Naive thymus-derived CD4-positive, alpha-beta T cell (primary cell): Measurements from ENCODE around the gene MATN3. TPM values are rescaled to one million over a fixed set of nuclear protein-coding genes. Genes with fewer than 3 reads are reported as not detected.

Source experiments
- ATAC-seq: fragments of 150-1000 bp; cut with Tn5 transposase; 2 replicates; pipeline ENCODE4 v1.10.0; 2021; ENCODE audit warnings: mild to moderate bottlenecking, moderate library complexity
- CTCF ChIA-PET: fragments of 350-600 bp; sonication (Branson Sonifier 250); formaldehyde crosslinking; loops from one replicate; lab custom pipeline; 2021; ENCODE audit warnings: antibody characterized with exemption; lab: Charles Lee
- POLR2A ChIA-PET: fragments of 350-600 bp; sonication (Branson Sonifier 250); formaldehyde crosslinking; loops from one replicate; lab custom pipeline; 2021; ENCODE audit warnings: antibody characterized with exemption, inconsistent platforms; lab: Charles Lee
- DNase-seq, 9 donors: peaks; one replicate each; pipeline versions ENCODE4 v3.0.0 to v3.0.0-alpha.2; 2020 to 2022; ENCODE audit warnings: mixed read lengths in 1 of 9
- H3K27ac ChIP-seq: one replicate; pipeline ENCODE4 v1.7.0; 2013; ENCODE audit warnings: mild to moderate bottlenecking, low read depth, low read length, moderate library complexity
- H3K27me3 ChIP-seq, 2 donors: one replicate each; pipeline ENCODE4 v1.7.0; 2013; ENCODE audit warnings: low read length in 2 of 2, mild to moderate bottlenecking in 2 of 2, moderate library complexity in 2 of 2; ENCODE audit not compliant: control insufficient read depth in 2 of 2, insufficient read depth in 2 of 2
- H3K36me3 ChIP-seq, 3 experiments: 1 replicate in 2 of 3; 2 replicates in 1 of 3; pipeline ENCODE4 v1.7.0; 2013; ENCODE audit warnings: low read length in 3 of 3, mild to moderate bottlenecking in 3 of 3, moderate library complexity in 1 of 3; ENCODE audit not compliant: insufficient read depth in 3 of 3, control insufficient read depth in 2 of 3
- H3K4me1 ChIP-seq, 2 donors: one replicate each; pipeline ENCODE4 v1.7.0; 2013; ENCODE audit warnings: low read length in 2 of 2, mild to moderate bottlenecking in 2 of 2, moderate library complexity in 1 of 2; ENCODE audit not compliant: control insufficient read depth in 2 of 2, insufficient read depth in 2 of 2
- H3K4me3 ChIP-seq: 2 replicates; pipeline ENCODE4 v1.7.0; 2013; ENCODE audit warnings: mild to moderate bottlenecking, low read length
- H3K9me3 ChIP-seq, 3 experiments: 1 replicate in 2 of 3; 2 replicates in 1 of 3; pipeline ENCODE4 v1.7.0; 2013; ENCODE audit warnings: low read length in 3 of 3; ENCODE audit not compliant: control insufficient read depth in 2 of 3
- H3K27ac Mint-ChIP-seq, 9 donors: one replicate each; pipeline ENCODE4 v1.8.0; 2020 to 2022; ENCODE audit warnings: mixed read lengths in 9 of 9, mild to moderate bottlenecking in 8 of 9, moderate library complexity in 5 of 9, inconsistent platforms in 2 of 9
- H3K27me3 Mint-ChIP-seq, 5 donors: one replicate each; pipeline ENCODE4 v1.8.0; 2021 to 2022; ENCODE audit warnings: mixed read lengths in 5 of 5, mild to moderate bottlenecking in 1 of 5
- H3K36me3 Mint-ChIP-seq, 5 donors: one replicate each; pipeline ENCODE4 v1.8.0; 2020 to 2022; ENCODE audit warnings: mixed read lengths in 5 of 5, mild to moderate bottlenecking in 3 of 5, inconsistent platforms in 1 of 5
- H3K4me1 Mint-ChIP-seq, 7 donors: one replicate each; pipeline ENCODE4 v1.8.0; 2020 to 2022; ENCODE audit warnings: mixed read lengths in 7 of 7, mild to moderate bottlenecking in 3 of 7, inconsistent platforms in 1 of 7
- H3K4me3 Mint-ChIP-seq, 10 donors: one replicate each; pipeline ENCODE4 v1.8.0; 2020 to 2022; ENCODE audit warnings: mild to moderate bottlenecking in 10 of 10, mixed read lengths in 10 of 10, moderate library complexity in 6 of 10, inconsistent platforms in 2 of 10
- H3K9me3 Mint-ChIP-seq, 11 donors: one replicate each; pipeline ENCODE4 v1.8.0; 2020 to 2022; ENCODE audit warnings: mixed read lengths in 11 of 11, mild to moderate bottlenecking in 4 of 11, inconsistent platforms in 1 of 11, moderate library complexity in 1 of 11
- intact Hi-C, 2 donors: fragments of 100-400 bp; cut with micrococcal nuclease; formaldehyde crosslinking; loops; one replicate each; pipeline ENCODE4 v1.15.1; 2023
- polyA plus RNA-seq, 2 donors: library from polyadenylated mRNA; unstranded; fragments of 300-500 nt; fragmentation: Illumina TruSeq; gene quantifications; one replicate each; pipeline ENCODE4 v1.2.3, GENCODE V29; 2021
- total RNA-seq, 6 experiments: library from RNA in 5 of 6; stranded (reverse) in 5 of 6; gene quantifications; 1 replicate in 5 of 6; 2 replicates in 1 of 6; pipeline ENCODE4 v1.2.3 and lab custom pipeline; 2021 to 2026

Gene MATN3
- total and polyA plus RNA-seq, 7 experiments from 2014 or later: not detected

GRCh38 chr2:20054119-20054518, 41.7 kb upstream of the MATN3 start:
- Histone ChIP-seq H3K27me3 (no peaks in the 10 kb centered on the region), H3K4me3 (no peak overlapping the region), H3K36me3 (no peaks in the 10 kb centered on the region), H3K4me1 (peaks cover 11 to 14% of the 10 kb centered on the region in 2 donors), H3K27ac (no peak overlapping the region), H3K9me3 (no peaks in the 10 kb centered on the region)
- ChIA-PET CTCF (no interaction called here), POLR2A (no interaction called here)
- intact Hi-C loops: loop anchor here (5.0 kb wide), 3 partner anchors 313 to 768 kb away; partner anchors contain the start of genes LDAH (in 1 of the 2) and RHOB (in 1 of the 2)
- DNase-seq (no peak), ATAC-seq (no peak)
- H3K9me3 Mint-ChIP-seq: no peaks in the 10 kb centered on the region
- H3K36me3 Mint-ChIP-seq: no peaks in the 10 kb centered on the region
- peak overlapping the region in 2 of 10 donors; percentile 39 to 42 for H3K4me3 Mint-ChIP-seq
- H3K27ac Mint-ChIP-seq: no peak overlapping the region
- peaks cover 14 to 18% (median 15%) of the 10 kb centered on the region in 7 donors for H3K4me1 Mint-ChIP-seq
- peaks cover 18 to 36% (median 26%) of the 10 kb centered on the region in 5 donors for H3K27me3 Mint-ChIP-seq

GRCh38 chr2:20052861-20053281, 40.4 kb upstream of the MATN3 start:
- Mint-ChIP-seq H3K27ac (no peak overlapping the region), H3K9me3 (no peaks in the 10 kb centered on the region), H3K4me1 (peaks cover 24 to 28% (median 26%) of the 10 kb centered on the region in 7 donors), H3K4me3 (no peak overlapping the region), H3K27me3 (peaks cover 18 to 31% (median 26%) of the 10 kb centered on the region in 5 donors), H3K36me3 (no peaks in the 10 kb centered on the region)
- Histone ChIP-seq H3K27ac (no peak overlapping the region), H3K4me3 (no peak overlapping the region), H3K4me1 (peaks cover 16 to 20% of the 10 kb centered on the region in 2 donors), H3K27me3 (no peaks in the 10 kb centered on the region), H3K36me3 (no peaks in the 10 kb centered on the region), H3K9me3 (no peaks in the 10 kb centered on the region)
- POLR2A ChIA-PET: interaction anchor here (3.1 kb wide), 1 partner anchor 152 kb away, joined by 11 read pairs; the partner anchor contains the start of gene TTC32
- intact Hi-C loops: loop anchor here (2.0 to 5.0 kb wide), 5 partner anchors 314 to 770 kb away; partner anchors contain the start of genes LDAH (in 2 of the 2), HS1BP3 (in 1 of the 2) and RHOB (in 1 of the 2)
- ATAC-seq: no peak
- no peak for DNase-seq
- CTCF ChIA-PET: no interaction called here

- ChIA-PET CTCF (no interaction called here), POLR2A (interaction anchor here (0.9 to 3.1 kb wide), 6 partner anchors 17 to 1492 kb away, joined by 3 to 11 read pairs (median 4); partner anchors contain the start of genes RDH14, RHOB, TTC32 and WDR35)
- H3K4me1 ChIP-seq: peaks cover 16 to 20% of the 10 kb centered on the region in 2 donors
- no peak for DNase-seq
- H3K4me3 Mint-ChIP-seq: no peak overlapping the region
- peak overlapping the region; percentile 94 for H3K4me3 ChIP-seq
- H3K36me3 Mint-ChIP-seq: no peaks in the 10 kb centered on the region
- no peaks in the 10 kb centered on the region for H3K27me3 ChIP-seq
- peaks cover 18 to 26% (median 22%) of the 10 kb centered on the region in 5 donors for H3K27me3 Mint-ChIP-seq
- H3K27ac Mint-ChIP-seq: no peak overlapping the region
- H3K27ac ChIP-seq: peak overlapping the region; percentile 93
- no peaks in the 10 kb centered on the region for H3K36me3 ChIP-seq
- H3K9me3 Mint-ChIP-seq: no peaks in the 10 kb centered on the region
- H3K9me3 ChIP-seq: no peaks in the 10 kb centered on the region
- intact Hi-C loops: loop anchor here (2.0 to 5.0 kb wide), 5 partner anchors 315 to 770 kb away; partner anchors contain the start of genes LDAH (in 2 of the 2), HS1BP3 (in 1 of the 2) and RHOB (in 1 of the 2)
- ATAC-seq: no peak
- peaks cover 25 to 31% (median 30%) of the 10 kb centered on the region in 7 donors for H3K4me1 Mint-ChIP-seq
Measured at GRCh38 chr2:20052229-20052851, 39.9 kb upstream of the MATN3 start.

- H3K27ac ChIP-seq: peak within 1 kb of the TSS; percentile 93
- H3K4me3 ChIP-seq: peak within 1 kb of the TSS; percentile 94
- Mint-ChIP-seq H3K4me1 (peaks cover 25 to 34% (median 31%) of the 10 kb centered on the region in 7 donors), H3K27ac (no peak within 1 kb of the TSS), H3K9me3 (no peaks in the 10 kb centered on the region), H3K27me3 (peaks cover 14 to 19% (median 17%) of the 10 kb centered on the region in 5 donors), H3K4me3 (no peak within 1 kb of the TSS), H3K36me3 (no peaks in the 10 kb centered on the region)
- ChIA-PET CTCF (no interaction called here), POLR2A (interaction anchor here (0.9 to 3.1 kb wide), 7 partner anchors 18 to 1491 kb away, joined by 3 to 11 read pairs (median 4); partner anchors contain the start of genes RDH14, RHOB, TTC32 and WDR35)
- peaks cover 16 to 20% of the 10 kb centered on the region in 2 donors for H3K4me1 ChIP-seq
- no peaks in the 10 kb centered on the region for H3K27me3 ChIP-seq
- intact Hi-C loops: loop anchor here (1.0 to 5.0 kb wide), 16 partner anchors 36 to 1491 kb away; partner anchors contain the start of genes HS1BP3 (in 2 of the 2), LDAH (in 2 of the 2), PUM2 (in 2 of the 2) and RDH14 (in 2 of the 2)
- H3K36me3 ChIP-seq: no peaks in the 10 kb centered on the region
- DNase-seq: peak; percentile 93 to 99 (median 98)
- peak; percentile 95 for ATAC-seq
- no peaks in the 10 kb centered on the region for H3K9me3 ChIP-seq
Measured at GRCh38 chr2:20051532-20052228, 39.2 kb upstream of the MATN3 start, which contains the start of gene LAPTM4A. Gene LAPTM4A (minus strand): TSS chr2:20051628. CDS start chr2:20051520, 108 bp downstream.

- Histone ChIP-seq H3K36me3 (no peaks in the 10 kb centered on the region), H3K4me1 (peaks cover 16 to 20% of the 10 kb centered on the region in 2 donors), H3K27me3 (no peaks in the 10 kb centered on the region), H3K9me3 (no peaks in the 10 kb centered on the region), H3K27ac (peak overlapping the region; percentile 93), H3K4me3 (peak overlapping the region; percentile 94)
- no peaks in the 10 kb centered on the region for H3K36me3 Mint-ChIP-seq
- no peaks in the 10 kb centered on the region for H3K9me3 Mint-ChIP-seq
- H3K27ac Mint-ChIP-seq: no peak overlapping the region
- ChIA-PET CTCF (no interaction called here), POLR2A (interaction anchor here (1.0 to 3.1 kb wide), 5 partner anchors 61 to 396 kb away, joined by 3 to 11 read pairs (median 4); partner anchors contain the start of genes RHOB, TTC32 and WDR35)
- no peak for ATAC-seq
- peak in 5 of 9 donors; percentile 3 to 36 (median 16) for DNase-seq
- intact Hi-C loops: loop anchor here (1.0 to 5.0 kb wide), 15 partner anchors 36 to 1491 kb away; partner anchors contain the start of genes PUM2 (in 2 of the 2), RDH14 (in 2 of the 2), RHOB (in 2 of the 2) and TTC32 (in 2 of the 2)
- peaks cover 9 to 12% (median 11%) of the 10 kb centered on the region in 5 donors for H3K27me3 Mint-ChIP-seq
- peaks cover 25 to 36% (median 34%) of the 10 kb centered on the region in 7 donors for H3K4me1 Mint-ChIP-seq
- H3K4me3 Mint-ChIP-seq: no peak overlapping the region
Measured at GRCh38 chr2:20050646-20051531, 38.4 kb upstream of the MATN3 start.
